Left lung (tissue), 10 donors: Measurements from ENCODE around the gene FTCDNL1. TPM values are rescaled to one million over a fixed set of nuclear protein-coding genes. Genes with fewer than 3 reads are reported as not detected.

Source experiments
- ATAC-seq: fragments of 200-7000 bp; cut with Tn5 transposase; one replicate; pipeline ENCODE4 v1.9.1; 2020; ENCODE audit warnings: moderate library complexity
- DNase-seq, 4 donors: peaks; one replicate each; pipeline ENCODE4 v3.0.0-alpha.2; 2013 to 2020
- H3K27ac ChIP-seq, 2 donors: fragments of 200-600 bp; sonication (generic) in 1 of 2; one replicate each; pipeline versions ENCODE4 v1.5.0 to v1.8.0; 2020 to 2021
- H3K27me3 ChIP-seq, 2 donors: fragments of 200-600 bp; sonication (generic) in 1 of 2; one replicate each; pipeline versions ENCODE4 v1.5.0 to v1.8.0; 2020 to 2021
- H3K36me3 ChIP-seq, 2 donors: fragments of 200-600 bp; sonication (generic) in 1 of 2; one replicate each; pipeline versions ENCODE4 v1.5.0 to v1.8.0; 2020 to 2021
- H3K4me1 ChIP-seq, 2 donors: fragments of 200-600 bp; one replicate each; pipeline ENCODE4 v1.8.0; 2021
- H3K4me3 ChIP-seq, 2 donors: fragments of 200-600 bp; sonication (generic) in 1 of 2; one replicate each; pipeline versions ENCODE4 v1.5.0 to v1.8.0; 2020 to 2021; ENCODE audit warnings: mild to moderate bottlenecking in 1 of 2
- H3K9me3 ChIP-seq, 2 donors: fragments of 200-600 bp; sonication (generic) in 1 of 2; one replicate each; pipeline versions ENCODE4 v1.5.0 to v1.8.0; 2020 to 2021
- intact Hi-C, 2 donors: fragments of 100-400 bp; cut with DNase I; formaldehyde crosslinking; loops; one replicate each; pipeline versions ENCODE4 v1.11.2 to v1.14.2; 2022
- polyA plus RNA-seq, 6 donors: library from polyadenylated mRNA; unstranded; fragments of 120-200 nt; gene quantifications; one replicate each; pipeline ENCODE4 v1.2.1, GENCODE V29; 2013; ENCODE audit not compliant: insufficient read length in 6 of 6
- total RNA-seq, 2 donors: library from RNA; stranded (reverse); fragmentation: NEBNext Ultra II Directional; extraction: Animal tissue kit (Norgen Biotek cat#: 25700); gene quantifications; one replicate each; pipeline ENCODE4 v1.2.1, GENCODE V29; 2021
- TF ChIP-seq, protein P1 (sequence below), 2 donors: fragments of 200-600 bp; sonication (generic) in 1 of 2; IDR thresholded peaks; one replicate each; pipeline versions ENCODE4 v1.5.0 to v1.8.0; 2021; ENCODE audit warnings: antibody characterized with exemption in 2 of 2
- donor health status: DM: no; HTN: yes; CAD: no.
- donor health status: DM: no; HTN: no; CAD: no.

FTCDNL1 gene
- total and polyA plus RNA-seq, 8 donors = 0.09 to 3.5 (median 0.34) TPM

DNA sequence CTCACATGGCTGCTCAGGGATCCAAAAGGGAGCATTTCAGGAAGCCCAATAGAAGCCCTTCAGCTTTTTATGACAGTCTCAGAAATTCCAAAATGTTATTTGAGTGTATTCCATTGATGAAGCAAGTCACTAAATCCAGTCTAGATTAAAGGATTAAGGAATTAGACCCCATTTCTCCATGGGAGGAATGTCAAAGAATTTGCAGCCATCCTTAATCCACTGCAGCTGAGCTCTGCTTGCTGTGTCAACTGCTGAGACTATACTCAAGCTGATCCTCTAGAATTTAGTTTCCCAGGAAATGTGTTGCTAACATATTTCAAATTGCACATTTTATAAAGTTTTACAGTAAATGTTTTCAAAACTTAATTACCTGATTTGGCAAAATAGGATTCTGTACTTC, 31.7 kb upstream of the FTCDNL1 start:
- ATAC-seq (no peak), DNase-seq (no peak)
- intact Hi-C loops = no loop called here
- Histone ChIP-seq H3K4me3 (no peak overlapping the region), H3K4me1 (no peaks in the 10 kb centered on the region), H3K9me3 (peaks cover 0 to 2% of the 10 kb centered on the region in 2 donors), H3K36me3 (no peaks in the 10 kb centered on the region), H3K27me3 (peaks cover 0 to 5% of the 10 kb centered on the region in 2 donors), H3K27ac (no peak overlapping the region)
- TF ChIP-seq, protein P1, sequence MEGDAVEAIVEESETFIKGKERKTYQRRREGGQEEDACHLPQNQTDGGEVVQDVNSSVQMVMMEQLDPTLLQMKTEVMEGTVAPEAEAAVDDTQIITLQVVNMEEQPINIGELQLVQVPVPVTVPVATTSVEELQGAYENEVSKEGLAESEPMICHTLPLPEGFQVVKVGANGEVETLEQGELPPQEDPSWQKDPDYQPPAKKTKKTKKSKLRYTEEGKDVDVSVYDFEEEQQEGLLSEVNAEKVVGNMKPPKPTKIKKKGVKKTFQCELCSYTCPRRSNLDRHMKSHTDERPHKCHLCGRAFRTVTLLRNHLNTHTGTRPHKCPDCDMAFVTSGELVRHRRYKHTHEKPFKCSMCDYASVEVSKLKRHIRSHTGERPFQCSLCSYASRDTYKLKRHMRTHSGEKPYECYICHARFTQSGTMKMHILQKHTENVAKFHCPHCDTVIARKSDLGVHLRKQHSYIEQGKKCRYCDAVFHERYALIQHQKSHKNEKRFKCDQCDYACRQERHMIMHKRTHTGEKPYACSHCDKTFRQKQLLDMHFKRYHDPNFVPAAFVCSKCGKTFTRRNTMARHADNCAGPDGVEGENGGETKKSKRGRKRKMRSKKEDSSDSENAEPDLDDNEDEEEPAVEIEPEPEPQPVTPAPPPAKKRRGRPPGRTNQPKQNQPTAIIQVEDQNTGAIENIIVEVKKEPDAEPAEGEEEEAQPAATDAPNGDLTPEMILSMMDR (IDR thresholded peaks at IDR 0.05) = no peak

DNA sequence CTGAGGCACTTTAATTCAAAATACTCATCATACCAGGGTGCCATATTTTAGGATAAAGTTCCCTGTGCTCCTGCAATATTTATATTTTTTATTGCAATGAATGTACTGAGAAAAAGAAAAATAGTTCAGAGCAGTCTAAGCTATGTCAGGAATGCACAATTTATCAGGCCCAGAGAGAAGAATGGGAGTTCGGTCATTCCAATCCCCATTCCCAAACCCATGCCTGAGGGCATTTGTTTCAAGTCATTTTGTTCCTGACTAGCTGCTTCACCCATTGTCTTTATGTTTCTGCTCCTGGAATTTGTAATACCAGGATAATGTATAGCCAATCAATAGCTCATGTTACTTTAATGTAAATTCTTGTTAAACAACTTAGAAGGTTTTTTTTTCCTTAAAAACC, 24.4 kb upstream of the FTCDNL1 start:
- intact Hi-C loops = no loop called here
- Histone ChIP-seq H3K9me3 (peaks cover 0 to 17% of the 10 kb centered on the region in 2 donors), H3K4me1 (no peaks in the 10 kb centered on the region), H3K27me3 (peaks cover 0 to 8% of the 10 kb centered on the region in 2 donors), H3K4me3 (no peak overlapping the region), H3K36me3 (no peaks in the 10 kb centered on the region), H3K27ac (no peak overlapping the region)
- no peak for ATAC-seq
- DNase-seq = no peak
- TF ChIP-seq, protein P1 (IDR thresholded peaks at IDR 0.05) = no peak

DNA sequence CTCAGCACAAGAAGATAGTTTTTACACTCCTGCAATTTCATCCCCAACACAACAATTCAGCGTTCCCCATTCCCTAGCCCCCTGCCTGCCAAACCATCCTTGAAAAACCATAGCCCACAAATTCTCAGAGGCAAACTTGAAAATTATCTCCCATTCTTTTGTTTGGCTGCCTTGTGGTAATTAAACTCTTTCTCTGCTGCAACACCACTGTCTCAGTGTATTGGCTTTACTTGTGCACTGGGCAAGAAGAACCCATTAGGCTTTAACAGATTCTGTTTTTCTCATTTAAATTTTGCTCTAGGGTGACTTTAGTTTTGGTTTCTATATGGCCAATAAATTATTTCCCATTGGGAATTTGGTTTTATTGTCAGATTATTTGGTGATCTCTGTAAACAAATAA, 23.2 kb upstream of the FTCDNL1 start:
- H3K27me3 ChIP-seq = peaks cover 0 to 8% of the 10 kb centered on the region in 2 donors
- ATAC-seq (no peak), DNase-seq (no peak)
- no peak overlapping the region for H3K27ac ChIP-seq
- no peak overlapping the region for H3K4me3 ChIP-seq
- TF ChIP-seq, protein P1 (IDR thresholded peaks at IDR 0.05) = no peak
- intact Hi-C loops = no loop called here
- no peaks in the 10 kb centered on the region for H3K4me1 ChIP-seq
- H3K9me3 ChIP-seq = peaks cover 0 to 17% of the 10 kb centered on the region in 2 donors
- no peaks in the 10 kb centered on the region for H3K36me3 ChIP-seq

DNA sequence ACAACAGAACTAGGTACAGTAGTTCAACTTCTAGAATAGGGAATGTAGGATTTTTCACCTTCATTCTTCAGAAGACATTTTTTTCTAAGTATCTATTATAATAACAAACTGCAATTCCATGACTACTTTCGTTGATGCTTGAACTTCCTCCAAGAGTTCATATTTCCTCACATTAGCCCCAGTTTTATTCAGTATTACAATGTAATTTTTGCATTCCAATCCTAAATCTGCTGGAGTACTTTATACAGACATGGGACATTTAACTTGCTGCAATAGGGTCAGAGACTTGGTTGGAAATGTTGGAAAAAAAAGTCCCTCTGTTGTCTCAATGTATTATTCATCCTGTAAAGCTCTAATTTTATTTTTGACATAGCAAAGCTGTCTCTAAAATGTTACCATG, 19.6 kb upstream of the FTCDNL1 start:
- ATAC-seq (no peak), DNase-seq (no peak)
- TF ChIP-seq, protein P1 (IDR thresholded peaks at IDR 0.05) = no peak
- Histone ChIP-seq H3K4me1 (no peaks in the 10 kb centered on the region), H3K9me3 (peaks cover 0 to 17% of the 10 kb centered on the region in 2 donors), H3K4me3 (no peak overlapping the region), H3K36me3 (no peaks in the 10 kb centered on the region), H3K27me3 (peaks cover 0 to 8% of the 10 kb centered on the region in 2 donors), H3K27ac (no peak overlapping the region)
- intact Hi-C loops = no loop called here

DNA sequence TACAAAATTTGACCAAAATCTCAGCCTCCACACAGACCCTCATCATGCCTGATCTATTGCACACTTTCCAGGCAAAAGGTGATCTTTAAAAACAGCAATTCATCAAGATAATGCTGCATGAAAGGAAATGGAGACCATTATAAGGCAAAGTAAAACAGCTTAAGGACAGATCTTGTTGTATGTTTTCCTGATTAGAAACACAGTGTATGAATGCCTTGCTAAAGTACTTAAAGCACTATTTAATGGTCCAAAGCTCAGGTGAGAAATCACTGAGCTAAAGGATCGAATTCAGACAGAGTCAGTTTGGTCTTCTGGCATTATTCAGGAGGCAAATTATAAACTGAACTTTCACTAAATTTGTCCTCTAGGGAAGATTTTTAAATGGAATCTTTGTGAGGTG, 18.7 kb upstream of the FTCDNL1 start:
- Histone ChIP-seq H3K9me3 (peaks cover 0 to 9% of the 10 kb centered on the region in 2 donors), H3K27me3 (peaks cover 0 to 8% of the 10 kb centered on the region in 2 donors), H3K27ac (no peak overlapping the region), H3K4me1 (no peaks in the 10 kb centered on the region), H3K4me3 (no peak overlapping the region), H3K36me3 (no peaks in the 10 kb centered on the region)
- intact Hi-C loops = no loop called here
- TF ChIP-seq, protein P1 (IDR thresholded peaks at IDR 0.05) = no peak
- ATAC-seq (no peak), DNase-seq (no peak)
